Middle frontal gyrus (tissue), 1 donor: ENCODE measurements around the gene PDCD4.

Source experiments
- DNase-seq: peaks from one replicate; pipeline ENCODE4 v3.0.0-alpha.2; 2015; ENCODE audit warnings: low spot score; ENCODE audit errors: extremely low spot score

The PDCD4 gene

GRCh38 chr10:110842326-110842904, 29.3 kb upstream of the PDCD4 start:
- DNase-seq = no peak

DNA sequence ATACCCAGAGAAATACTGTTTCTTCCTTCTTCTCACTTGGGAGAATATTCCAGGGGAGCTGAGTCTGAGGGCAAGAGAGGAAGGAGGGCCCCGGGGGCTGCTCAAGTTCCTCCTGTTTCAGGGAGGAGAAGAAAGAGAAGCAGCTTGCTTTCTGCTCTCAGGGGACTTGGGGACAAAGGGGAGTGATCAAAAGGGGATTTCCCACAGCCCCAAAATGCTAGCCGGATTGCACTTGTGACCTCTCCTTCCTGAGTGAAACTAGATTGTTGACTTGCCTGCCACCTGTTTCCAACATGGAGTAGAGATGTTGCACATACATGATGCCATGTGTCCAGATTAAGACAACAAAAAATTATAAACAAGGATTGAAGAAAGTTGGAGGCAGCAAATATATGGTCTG, 28.7 kb upstream of the PDCD4 start:
- no peak for DNase-seq

DNA sequence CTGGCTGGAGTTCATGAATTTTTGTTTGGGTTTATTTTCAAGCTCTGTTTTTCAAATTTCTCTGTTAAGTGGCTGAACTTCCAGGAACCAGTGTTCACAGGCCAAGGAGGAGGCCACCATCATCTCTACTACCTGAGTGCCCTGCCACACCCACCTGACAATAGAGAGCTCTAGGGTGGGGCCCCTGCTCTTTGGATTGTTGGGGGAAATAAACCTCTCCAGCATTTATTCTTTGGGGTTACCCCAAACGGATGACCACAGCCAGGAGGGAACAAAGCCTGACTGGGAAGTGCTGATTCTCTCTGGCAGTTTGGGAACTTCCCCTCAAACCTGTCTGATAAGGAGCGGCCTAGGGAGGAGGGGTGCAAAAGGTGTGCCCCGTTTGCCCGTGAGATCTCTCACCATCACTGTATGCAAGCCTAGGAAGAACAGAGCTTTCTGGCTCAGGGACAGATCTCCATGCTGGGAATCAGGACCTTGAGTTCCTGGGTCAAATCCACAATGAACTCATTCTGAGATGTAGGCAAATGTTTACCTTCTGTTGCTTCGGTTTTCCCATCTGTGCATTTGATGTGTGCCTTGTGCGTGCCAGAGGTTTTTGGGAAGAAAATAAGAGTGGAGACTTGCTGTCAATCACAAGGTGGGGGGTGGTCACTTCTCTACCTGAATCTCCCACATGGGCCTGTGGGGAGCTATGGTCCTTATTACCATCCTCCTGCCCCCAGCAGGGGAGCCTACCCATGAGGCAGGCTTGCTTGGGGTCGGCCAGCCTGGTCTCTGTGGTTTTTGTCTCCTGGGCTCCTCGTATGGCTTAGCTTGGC, 27.7 kb upstream of the PDCD4 start:
- DNase-seq = no peak

- DNase-seq = no peak
These were observed 27.2 kb upstream of the PDCD4 start for GRCh38 chr10:110844617-110844881.

DNA sequence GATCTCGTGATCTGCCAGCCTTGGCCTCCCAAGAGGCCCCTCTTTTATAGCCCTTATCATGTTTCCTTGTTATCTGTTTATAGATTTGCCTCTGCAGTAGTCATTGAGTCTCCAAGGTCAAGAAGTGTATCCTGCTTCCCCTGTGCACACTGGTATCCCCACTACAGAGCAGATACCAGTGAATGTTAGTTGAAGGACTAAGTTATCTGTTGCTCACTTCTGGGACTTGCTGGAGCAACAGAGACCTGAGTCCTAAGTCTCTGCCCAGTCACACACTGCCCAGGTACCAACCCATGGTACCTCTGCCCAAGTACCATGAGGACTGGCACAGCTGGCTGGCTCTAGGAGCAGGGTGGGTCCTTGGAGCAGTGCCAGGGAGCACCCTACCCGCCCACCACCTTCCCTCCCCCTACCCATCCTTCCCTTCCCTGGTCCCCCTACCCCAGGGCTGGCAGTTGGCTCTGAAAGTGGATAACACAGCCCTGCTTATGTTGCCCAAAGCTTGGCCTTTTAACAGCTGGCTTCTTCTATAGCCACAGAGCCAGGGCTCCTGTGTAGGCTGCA, 26.5 kb upstream of the PDCD4 start:
- DNase-seq = no peak

DNA sequence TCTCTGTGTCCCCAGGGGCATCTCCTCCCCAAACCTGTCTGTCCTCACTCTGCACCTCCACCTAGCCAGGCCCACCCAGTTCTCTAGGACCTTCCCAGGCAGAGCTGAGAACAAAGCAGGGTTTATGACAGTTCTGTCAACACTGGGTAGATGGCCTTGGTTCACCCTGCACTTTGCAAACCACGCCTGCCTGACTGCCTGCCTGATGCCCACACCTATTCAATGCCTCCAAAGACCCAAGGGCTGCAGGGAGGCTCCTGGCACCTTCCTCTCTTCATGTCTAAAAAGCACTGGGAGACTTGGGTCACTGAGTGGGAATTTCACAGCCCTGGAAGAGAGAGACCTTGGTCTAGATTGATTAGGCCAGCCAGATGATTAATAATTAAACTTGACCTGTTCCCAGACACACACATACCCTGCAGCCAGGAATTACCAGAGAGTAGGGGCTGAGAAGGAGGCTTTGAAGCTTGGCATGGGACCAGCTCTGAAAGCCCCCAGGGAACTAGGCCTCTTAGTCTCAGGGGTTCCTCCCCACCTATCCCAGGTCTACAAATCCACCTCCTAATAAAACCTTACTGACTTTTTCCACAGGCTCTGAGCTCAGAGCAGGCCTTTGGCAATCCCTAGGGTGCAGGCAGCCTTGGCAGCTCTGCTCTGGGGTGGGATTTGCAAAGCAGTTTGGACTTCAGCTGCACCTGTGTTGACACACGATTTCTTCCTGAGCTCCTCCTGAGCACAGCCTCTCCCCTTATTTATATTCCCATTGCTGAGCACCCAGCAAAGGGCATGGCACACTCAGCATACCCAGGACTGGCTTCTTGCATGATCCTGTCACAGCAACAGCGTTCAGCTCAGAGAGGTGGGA, 25.7 kb upstream of the PDCD4 start:
- DNase-seq = no peak

GRCh38 chr10:110847374-110847773, 24.4 kb upstream of the PDCD4 start:
- no peak for DNase-seq

DNA sequence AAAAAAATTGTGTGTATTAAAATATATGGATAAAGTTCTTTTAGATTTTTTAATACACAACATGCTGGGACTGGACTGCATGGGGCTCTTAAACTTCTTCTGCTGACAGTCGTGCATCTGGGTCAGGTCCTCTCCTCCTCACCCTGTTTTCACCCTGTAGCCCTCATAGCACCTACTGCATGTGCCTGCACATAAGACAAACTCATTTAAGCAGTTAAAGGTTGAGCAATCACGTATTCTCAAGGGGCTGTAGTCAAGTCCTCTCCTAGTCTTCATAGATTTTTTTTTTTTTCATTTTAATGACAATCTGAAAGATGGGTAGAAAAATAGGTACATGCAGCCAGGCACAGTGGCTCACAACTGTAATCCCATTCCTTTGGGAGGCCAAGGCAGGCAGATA, 23.6 kb upstream of the PDCD4 start:
- DNase-seq = no peak

DNA sequence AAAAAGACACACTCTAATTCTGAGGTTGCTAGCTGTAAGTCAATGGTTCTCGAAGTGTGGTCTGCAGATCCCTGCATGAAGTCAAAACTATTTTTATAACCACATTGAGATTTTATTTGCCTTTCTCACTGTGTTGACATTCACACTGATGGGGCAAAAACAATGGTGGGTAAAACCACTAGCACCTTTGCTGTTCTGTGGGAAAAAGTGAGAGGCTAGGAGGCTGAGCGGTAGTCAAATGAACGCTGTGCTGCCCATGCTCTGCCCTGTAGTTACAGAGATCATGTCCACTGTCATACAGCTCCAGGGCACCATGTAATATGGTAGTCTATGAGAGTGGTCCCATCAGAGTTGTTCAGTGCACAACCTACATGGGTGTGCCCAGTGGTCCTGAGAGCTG, 21.6 kb upstream of the PDCD4 start:
- no peak for DNase-seq

DNA sequence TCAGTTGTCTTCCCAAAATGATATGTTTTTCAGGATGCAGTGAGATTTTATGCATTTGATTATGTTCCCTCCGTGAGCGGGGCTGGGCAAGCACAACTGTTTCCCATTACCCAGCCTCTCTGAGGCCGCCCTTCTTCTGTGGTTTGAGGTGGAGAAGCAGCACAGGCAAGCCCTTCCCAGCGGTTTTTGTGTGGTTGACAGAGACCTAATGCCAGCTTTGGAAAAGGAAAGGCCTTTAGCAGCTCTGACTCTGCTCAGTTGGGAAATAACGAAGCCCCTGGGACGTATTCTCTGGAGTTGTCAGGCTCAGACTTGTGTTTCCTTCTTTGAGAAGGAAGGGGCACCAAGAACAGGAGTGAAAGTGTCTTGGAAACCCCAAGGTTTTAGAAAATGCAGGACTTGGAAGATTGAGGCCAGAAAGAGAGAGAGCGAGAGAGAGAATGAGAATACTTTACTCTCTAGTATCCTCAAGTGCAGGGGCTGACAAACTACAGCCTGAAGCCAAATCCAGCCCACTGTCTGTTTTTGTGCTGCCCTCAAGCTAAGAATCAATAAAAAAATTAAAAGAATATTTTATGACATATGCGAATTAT, 20.6 kb upstream of the PDCD4 start:
- no peak for DNase-seq

DNA sequence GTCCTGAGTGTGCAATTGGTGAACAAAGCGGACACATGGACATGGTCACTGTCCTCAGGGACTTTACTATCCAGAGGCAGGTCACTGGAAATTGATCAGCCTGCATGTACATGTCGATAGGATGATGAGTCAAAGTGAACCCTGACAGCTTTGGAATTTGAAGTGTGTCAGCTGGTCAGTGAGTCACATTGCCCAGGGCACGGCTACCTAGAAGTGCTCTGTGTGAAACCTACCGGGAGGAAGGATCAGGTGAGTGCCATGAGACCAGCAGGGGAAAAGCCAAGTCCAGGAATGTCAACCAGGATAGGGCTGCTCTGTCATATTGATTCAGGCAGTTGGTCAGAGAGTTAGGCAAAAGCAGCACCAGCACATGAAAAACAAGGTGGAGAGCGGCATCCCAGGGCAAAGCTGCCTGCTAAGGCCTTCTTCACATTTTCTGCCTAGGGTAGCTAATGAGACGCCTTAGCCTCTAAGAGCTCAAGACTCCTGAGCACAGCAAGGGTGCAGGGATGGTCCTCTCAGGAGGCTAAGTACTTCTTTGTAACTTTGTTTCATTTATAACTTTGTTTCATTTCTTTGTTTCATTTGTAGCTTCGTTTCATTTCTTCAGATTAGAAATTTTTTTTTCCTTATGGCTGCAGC, 19.4 kb upstream of the PDCD4 start:
- no peak for DNase-seq

- DNase-seq = no peak
These were observed 18.8 kb upstream of the PDCD4 start for GRCh38 chr10:110852947-110853346.

DNA sequence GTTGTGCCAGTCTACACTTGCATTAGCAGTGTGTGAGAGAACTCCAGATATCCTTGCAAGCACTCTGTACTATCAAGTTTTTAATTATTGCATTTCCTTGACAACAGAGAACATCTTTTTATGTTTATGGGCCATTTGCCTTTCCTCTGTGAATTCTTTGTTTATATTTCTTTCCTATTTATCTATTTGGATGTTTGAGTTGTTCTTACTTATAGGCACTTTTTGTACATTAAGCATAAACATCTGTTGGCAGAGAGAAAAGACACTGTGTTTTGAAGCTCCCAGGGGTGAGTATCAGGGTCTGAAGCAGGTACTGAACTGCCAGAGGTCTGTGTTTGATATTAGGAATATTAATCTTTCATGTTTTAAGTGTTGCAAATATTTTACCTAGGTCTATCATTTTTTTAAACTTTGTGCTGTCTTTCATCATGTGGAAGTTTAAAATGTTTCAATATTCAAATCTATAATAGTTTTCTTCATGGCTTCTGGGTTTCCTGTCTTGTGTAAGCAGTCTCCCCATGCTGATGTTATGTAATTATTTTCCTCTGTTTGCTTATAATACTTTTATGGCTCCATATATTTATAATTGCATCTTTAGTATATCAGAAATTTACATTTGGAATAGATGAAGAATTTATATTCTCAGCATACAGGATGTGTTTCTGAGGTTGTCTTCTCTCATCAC, 17.7 kb upstream of the PDCD4 start:
- DNase-seq = no peak

DNA sequence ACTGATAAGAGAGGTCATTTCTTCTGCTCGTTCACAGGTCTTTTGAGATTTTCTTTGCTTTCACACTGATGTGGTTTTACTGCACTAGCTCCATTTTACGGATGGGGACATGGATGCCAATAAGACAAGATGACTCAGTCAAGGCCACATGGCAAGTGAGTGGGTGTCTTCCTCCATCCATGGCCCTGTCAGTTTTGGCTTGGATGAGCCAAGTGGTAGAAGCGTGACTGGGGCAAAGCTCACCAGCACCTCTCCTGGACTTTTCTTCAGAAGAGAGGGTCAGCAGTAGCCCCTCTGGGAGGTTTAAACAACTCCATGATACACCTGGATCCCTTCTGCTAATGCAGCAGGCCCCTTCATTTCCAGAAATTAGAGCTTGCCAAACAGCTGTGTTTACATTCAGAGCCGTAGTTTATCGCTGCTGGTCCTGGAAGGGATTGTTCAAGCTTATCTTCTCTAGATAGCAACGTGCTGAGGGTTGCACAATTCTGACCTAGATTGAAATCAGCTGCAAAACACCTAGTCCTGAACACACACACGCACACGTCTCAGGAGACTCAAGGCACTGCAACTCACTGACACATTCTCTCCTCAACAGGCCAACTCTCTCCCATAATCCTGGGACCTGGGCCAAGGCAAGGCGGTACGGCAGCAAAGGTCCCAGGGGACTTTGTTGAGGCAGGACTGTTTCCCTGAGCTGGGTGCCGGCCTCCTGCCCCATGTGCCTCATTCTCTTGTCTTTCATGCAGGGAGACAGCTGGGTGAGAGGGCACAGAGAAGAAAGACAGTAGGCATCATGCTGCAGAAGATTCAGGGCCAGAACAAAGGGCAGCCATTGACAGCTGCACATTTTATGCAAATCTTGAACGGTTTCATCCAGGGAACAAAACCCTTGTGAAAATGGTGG, 14.2 kb upstream of the PDCD4 start:
- no peak for DNase-seq

DNA sequence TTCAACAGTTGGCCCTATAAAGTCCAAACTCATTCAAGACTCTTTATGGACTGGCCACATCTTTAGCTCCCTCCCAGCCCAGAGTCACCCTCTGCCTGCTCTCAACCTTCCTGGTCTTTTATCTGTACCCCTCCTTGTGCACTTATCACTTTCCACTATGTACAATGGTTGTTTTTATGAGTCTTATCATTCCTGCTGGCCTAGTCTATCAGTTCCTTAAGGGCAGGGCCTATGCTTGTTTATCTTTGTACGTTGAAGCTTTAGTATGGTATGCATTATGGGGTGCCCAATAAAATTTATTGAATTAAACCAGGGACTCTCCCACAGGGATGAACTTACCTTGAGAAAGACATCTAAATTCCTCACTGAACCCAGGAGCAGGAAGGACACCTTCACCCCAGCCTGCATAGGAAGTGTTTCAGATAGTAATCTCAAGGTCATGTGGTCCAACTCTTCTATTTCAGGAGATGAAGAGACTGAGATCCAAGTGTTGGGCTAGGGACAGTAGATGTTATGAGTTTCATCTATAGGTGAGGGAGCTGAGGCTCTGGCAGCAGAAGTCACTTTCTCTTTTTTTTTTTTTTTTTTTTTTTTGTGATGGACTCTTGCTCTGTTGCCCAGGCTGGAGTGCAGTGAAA, 13.3 kb upstream of the PDCD4 start:
- DNase-seq = no peak

- no peak for DNase-seq
These were observed 12.3 kb upstream of the PDCD4 start for GRCh38 chr10:110859206-110859972.

DNA sequence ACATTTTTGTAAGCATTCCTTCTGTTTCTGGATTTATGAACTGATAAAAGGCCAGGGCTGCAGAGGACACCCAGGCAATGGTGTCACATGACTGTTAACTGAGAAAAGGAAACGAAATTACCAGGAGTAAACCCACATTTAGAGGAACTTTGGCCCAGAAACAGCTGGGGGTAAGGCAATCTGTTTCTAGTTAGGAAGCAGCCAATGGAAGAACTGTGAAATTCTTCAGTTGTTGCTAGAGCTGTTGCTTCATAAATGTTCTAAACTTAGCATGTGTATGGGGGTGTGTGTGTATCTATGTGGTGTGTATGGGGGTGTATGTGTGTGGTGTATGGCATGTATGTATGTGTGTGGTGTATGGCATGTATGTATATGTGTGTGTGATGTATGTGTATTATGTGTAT, 11.8 kb upstream of the PDCD4 start:
- DNase-seq = no peak

GRCh38 chr10:110860576-110861241, 11.0 kb upstream of the PDCD4 start:
- no peak for DNase-seq
